ENCODE measurements around the gene AIM2. TPM values are rescaled to one million over a fixed set of nuclear protein-coding genes. Genes with fewer than 3 reads are reported as not detected.

AIM2 gene
- total and polyA plus RNA-seq, 2 of the 4 experiments (the other 2 are of a cell fraction) = not detected

DNA sequence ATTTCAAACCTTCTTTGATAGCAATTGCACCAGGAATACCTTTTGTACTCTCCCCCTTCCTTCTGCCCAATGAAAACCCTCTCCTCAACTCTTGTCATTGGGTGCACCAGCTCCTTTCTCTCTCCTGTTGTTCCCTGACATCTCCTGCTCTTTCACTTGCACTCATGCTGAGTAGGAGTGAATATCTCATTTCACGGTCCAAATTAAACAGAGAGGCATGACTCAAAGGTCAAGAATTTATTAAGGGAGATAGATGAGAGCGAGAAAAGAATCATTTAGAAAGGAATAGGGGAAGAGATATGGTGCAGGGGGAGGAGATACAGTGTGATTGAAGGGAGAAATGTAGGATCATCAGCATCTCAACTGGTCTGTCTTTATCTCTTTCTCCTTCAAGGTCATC, 22.1 kb downstream of the AIM2 start:
- H3K4me3 ChIP-seq (ENCODE audit: insufficient read depth, low read depth, low read length) = no peak overlapping the region
- CTCF ChIA-PET = no interaction called here
- no peak overlapping the region for H2AK5ac ChIP-seq (ENCODE audit: low read depth, low read length)
- dilution Hi-C loops (cut with HindIII; ENCODE audit: low sequenced_read_pairs, unreplicated experiment) (no loop called here), intact Hi-C loops (cut with micrococcal nuclease) (loop anchor here (1.0 to 5.0 kb wide), 2 partner anchors 14 to 37 kb away; no protein-coding TSS in a partner anchor), in situ Hi-C loops (cut with MboI; ENCODE audit: low sequenced_read_pairs) (no loop called here)
- H3K9ac ChIP-seq (ENCODE audit: low read depth, low read length) = no peak overlapping the region
- H3K36me3 ChIP-seq (ENCODE audit: control insufficient read depth, insufficient read depth, low read length) = peaks cover 35% of the 10 kb centered on the region
- H3K79me1 ChIP-seq (ENCODE audit: low read depth in 1 of 2, low read length in 2 of 2) = no peaks in the 10 kb centered on the region; a peak in 1 of 4 replicates
- no peak overlapping the region for H3K56ac ChIP-seq (ENCODE audit: extremely low read depth, insufficient read depth, low read length)
- BruUV-seq (replicated peaks) = no TSS peak
- H3K4ac ChIP-seq (ENCODE audit: low read depth, low read length) = no peak overlapping the region
- peak overlapping the region; percentile 52; the same call in 1 of the 2 replicates for H3K14ac ChIP-seq (replicated peaks; ENCODE audit: low read depth, low read length)
- H2AK9ac ChIP-seq (replicated peaks; ENCODE audit: low read depth, low read length, poor library complexity) = no peak overlapping the region
- TF ChIP-seq CEBPB (IDR thresholded peaks at IDR 0.05; ENCODE audit: low read depth, low read length) (no peak), MAFK (IDR thresholded peaks at IDR 0.05; ENCODE audit: low read depth, low read length) (no peak), POLR2A (IDR thresholded peaks at IDR 0.05; ENCODE audit: low read depth, low read length) (no peak), ELK1 (IDR thresholded peaks at IDR 0.05; ENCODE audit: borderline replicate concordance, low read depth, low read length) (no peak), RAD21 (IDR thresholded peaks at IDR 0.05; ENCODE audit: low read length) (no peak), RFX5 (IDR thresholded peaks at IDR 0.05; ENCODE audit: low read depth, low read length) (no peak), SMC3 (IDR thresholded peaks at IDR 0.05; ENCODE audit: low read depth, low read length) (no peak), RCOR1 (IDR thresholded peaks at IDR 0.05; ENCODE audit: insufficient replicate concordance, low read length) (no peak), CTCF (conservative IDR thresholded peaks at IDR 0.05; ENCODE audit: low read depth, low read length) (no peak), MAZ (IDR thresholded peaks at IDR 0.05; ENCODE audit: borderline replicate concordance, low read depth, low read length) (no peak), BHLHE40 (IDR thresholded peaks at IDR 0.05; ENCODE audit: low read depth, low read length) (no peak), NFE2L2 (IDR thresholded peaks at IDR 0.05; ENCODE audit: low read depth, low read length) (no peak), MXI1 (IDR thresholded peaks at IDR 0.05; ENCODE audit: borderline replicate concordance, low read depth, low read length) (no peak), FOS (IDR thresholded peaks at IDR 0.05; ENCODE audit: low read depth, low read length) (no peak), CHD1 (IDR thresholded peaks at IDR 0.05; ENCODE audit: low read depth, low read length) (no peak)
- TF ChIP-seq, protein P1, sequence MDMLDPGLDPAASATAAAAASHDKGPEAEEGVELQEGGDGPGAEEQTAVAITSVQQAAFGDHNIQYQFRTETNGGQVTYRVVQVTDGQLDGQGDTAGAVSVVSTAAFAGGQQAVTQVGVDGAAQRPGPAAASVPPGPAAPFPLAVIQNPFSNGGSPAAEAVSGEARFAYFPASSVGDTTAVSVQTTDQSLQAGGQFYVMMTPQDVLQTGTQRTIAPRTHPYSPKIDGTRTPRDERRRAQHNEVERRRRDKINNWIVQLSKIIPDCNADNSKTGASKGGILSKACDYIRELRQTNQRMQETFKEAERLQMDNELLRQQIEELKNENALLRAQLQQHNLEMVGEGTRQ (IDR thresholded peaks at IDR 0.05; ENCODE audit: low read depth, low read length) = no peak
- POLR2A ChIA-PET (ENCODE audit: unreplicated experiment) = no interaction called here
- H3K27me3 ChIP-seq (ENCODE audit: control insufficient read depth, insufficient read depth, low read length) = no peaks in the 10 kb centered on the region
- 0 out of 2 replicates have a peak, but pooled peaks cover 6% of the 10 kb centered on the region for H3K9me1 ChIP-seq (ENCODE audit: insufficient read depth, low read length)
- H3K4me2 ChIP-seq (ENCODE audit: low read depth, low read length) = peak overlapping the region; percentile 59; the same call in 1 of the 2 replicates
- no peak overlapping the region for H2AFZ ChIP-seq (replicated peaks; ENCODE audit: low read length, poor library complexity)
- no peak overlapping the region for H4K5ac ChIP-seq (ENCODE audit: low read depth, low read length)
- H3K9me3 ChIP-seq (ENCODE audit: control insufficient read depth, insufficient read depth, low read length) = no peaks in the 10 kb centered on the region
- H3K23ac ChIP-seq (ENCODE audit: low read depth, low read length) = no peak overlapping the region
- no CpG with 5 or more reads among the region's 2 CpGs for WGBS, 2 experiments (ENCODE audit: extremely low coverage in 2 of 2, insufficient read length in 1 of 2)
- peaks cover 9% of the 10 kb centered on the region for H3K4me1 ChIP-seq (ENCODE audit: control insufficient read depth, insufficient read depth, low read length)
- H2BK5ac ChIP-seq (ENCODE audit: low read depth, low read length, poor library complexity, severe bottlenecking) = peak overlapping the region; percentile 13
- no peak overlapping the region for H3K27ac ChIP-seq (ENCODE audit: insufficient read depth, low read length)
- H2BK120ac ChIP-seq (ENCODE audit: low read depth, low read length) = no peak overlapping the region
- no peak overlapping the region for H4K91ac ChIP-seq (ENCODE audit: insufficient read depth, low read depth, low read length)
- DNase-seq = peak; percentile 25
- H3K18ac ChIP-seq (ENCODE audit: low read depth, low read length) = no peak overlapping the region
- H4K20me1 ChIP-seq (ENCODE audit: insufficient read depth, low read length) = no peaks in the 10 kb centered on the region
- ATAC-seq (ENCODE audit: low read depth) = peak; percentile 79
- H2BK20ac ChIP-seq (ENCODE audit: low read depth, low read length) = no peak overlapping the region
- no peak overlapping the region for H4K8ac ChIP-seq (ENCODE audit: low read depth in 2 of 2, low read length in 2 of 2)
- no peak overlapping the region for H2BK15ac ChIP-seq (ENCODE audit: low read depth, low read length)

Measured in IMR-90 (cell line).